G401.6 (cell line): ENCODE data around the gene CRY2.
"Not testable (repeated sequence)": the region's sequence is repeated elsewhere in the genome, so short reads cannot be mapped to it uniquely, and the experiment has no call there.

Experiments used
- FAIRE-seq: peaks from 2 replicates; lab custom pipeline; 2012; peaks lifted over from hg19 to GRCh38; lab: Jason Lieb, UNC

Gene CRY2

GRCh38 chr11:45846974-45847910, at the start of gene CRY2:
Gene CRY2 (plus strand): TSS chr11:45847475. CDS start chr11:45847491, 16 bp downstream.
- peak; percentile 95 for FAIRE-seq

- no peak for FAIRE-seq
Observed at GRCh38 chr11:45798793-45799441, 48.4 kb upstream of the CRY2 start.

- no peak for FAIRE-seq
Observed at GRCh38 chr11:45799562-45799961, 47.7 kb upstream of the CRY2 start.

GRCh38 chr11:45800261-45800660, 47.0 kb upstream of the CRY2 start:
- FAIRE-seq = no peak

GRCh38 chr11:45801723-45802315, 45.5 kb upstream of the CRY2 start:
- no peak for FAIRE-seq

- FAIRE-seq = no peak
Observed at GRCh38 chr11:45802531-45803317, 44.6 kb upstream of the CRY2 start.

GRCh38 chr11:45803971-45804760, 43.1 kb upstream of the CRY2 start:
- no peak for FAIRE-seq

GRCh38 chr11:45804761-45805304, 42.4 kb upstream of the CRY2 start, which contains the start of gene SLC35C1:
Gene SLC35C1 (plus strand): TSS chr11:45805149. CDS start chr11:45805802, 653 bp downstream.
- peak; percentile 72 for FAIRE-seq

GRCh38 chr11:45805305-45806071, 41.8 kb upstream of the CRY2 start:
- no peak for FAIRE-seq

GRCh38 chr11:45806072-45806933, 41.0 kb upstream of the CRY2 start:
- FAIRE-seq = no peak

GRCh38 chr11:45806937-45807791, 40.1 kb upstream of the CRY2 start:
- FAIRE-seq = no peak

GRCh38 chr11:45807792-45808238, 39.5 kb upstream of the CRY2 start:
- FAIRE-seq = no peak

GRCh38 chr11:45808427-45808826, 38.8 kb upstream of the CRY2 start:
- FAIRE-seq = not testable (repeated sequence)

- no peak for FAIRE-seq
Observed at GRCh38 chr11:45809456-45810395, 37.5 kb upstream of the CRY2 start.

- no peak for FAIRE-seq
Observed at GRCh38 chr11:45810431-45811108, 36.7 kb upstream of the CRY2 start.

- FAIRE-seq = no peak
Observed at GRCh38 chr11:45811109-45811435, 36.2 kb upstream of the CRY2 start.
